T-helper 1 cell treated with Interleukin-12 subunit alpha and Interleukin-12 subunit beta and Interleukin-4 antibody, amounts not matched to agents 30 μg/mL and 1 μg/mL, for 36 hours (primary cell): ENCODE measurements around the gene ATE1.

Experiments
- H3K27ac Mint-ChIP-seq: one replicate; pipeline ENCODE4 v1.8.0; 2021; ENCODE audit warnings: mild to moderate bottlenecking, mixed read lengths
- H3K27me3 Mint-ChIP-seq: one replicate; pipeline ENCODE4 v1.8.0; 2021; ENCODE audit warnings: low read depth, mixed read lengths
- H3K36me3 Mint-ChIP-seq: one replicate; pipeline ENCODE4 v1.8.0; 2021; ENCODE audit warnings: low read depth, mixed read lengths
- H3K4me1 Mint-ChIP-seq: one replicate; pipeline ENCODE4 v1.8.0; 2021; ENCODE audit warnings: low read depth, mixed read lengths
- H3K4me3 Mint-ChIP-seq: one replicate; pipeline ENCODE4 v1.8.0; 2021; ENCODE audit warnings: mild to moderate bottlenecking, moderate library complexity, mixed read lengths
- H3K9me3 Mint-ChIP-seq: one replicate; pipeline ENCODE4 v1.8.0; 2021; ENCODE audit warnings: mixed read lengths

ATE1 gene

GRCh38 chr10:121694966-121695643 lies 232.7 kb downstream of the ATE1 start:
- no peaks in the 10 kb centered on the region for H3K4me1 Mint-ChIP-seq
- H3K4me3 Mint-ChIP-seq = no peak overlapping the region
- no peaks in the 10 kb centered on the region for H3K9me3 Mint-ChIP-seq
- no peaks in the 10 kb centered on the region for H3K36me3 Mint-ChIP-seq
- no peaks in the 10 kb centered on the region for H3K27me3 Mint-ChIP-seq
- no peak overlapping the region for H3K27ac Mint-ChIP-seq

- no peaks in the 10 kb centered on the region for H3K27me3 Mint-ChIP-seq
- no peaks in the 10 kb centered on the region for H3K9me3 Mint-ChIP-seq
- no peak overlapping the region for H3K4me3 Mint-ChIP-seq
- H3K27ac Mint-ChIP-seq = no peak overlapping the region
- H3K4me1 Mint-ChIP-seq = no peaks in the 10 kb centered on the region
- no peaks in the 10 kb centered on the region for H3K36me3 Mint-ChIP-seq
Measured at GRCh38 chr10:121694327-121694965, 233.4 kb downstream of the ATE1 start.

GRCh38 chr10:121692626-121693025 lies 235.2 kb downstream of the ATE1 start:
- Mint-ChIP-seq H3K4me3 (no peak overlapping the region), H3K36me3 (no peaks in the 10 kb centered on the region), H3K27me3 (no peaks in the 10 kb centered on the region), H3K27ac (no peak overlapping the region), H3K4me1 (no peaks in the 10 kb centered on the region), H3K9me3 (no peaks in the 10 kb centered on the region)

GRCh38 chr10:121690970-121691369 lies 236.9 kb downstream of the ATE1 start:
- Mint-ChIP-seq H3K27ac (no peak overlapping the region), H3K9me3 (no peaks in the 10 kb centered on the region), H3K4me1 (no peaks in the 10 kb centered on the region), H3K36me3 (no peaks in the 10 kb centered on the region), H3K4me3 (no peak overlapping the region), H3K27me3 (no peaks in the 10 kb centered on the region)
